SK-N-SH treated with all-trans-retinoic acid at 6 μM for 48 hours (cell line): ENCODE measurements around the gene AP4S1.

Source experiments
- ARNTL ChIP-seq: fragments of 450-650 bp; formaldehyde crosslinking; IDR thresholded peaks from 2 replicates; pipeline ENCODE4 v1.5.0; 2020; ENCODE audit warnings: low read depth, mild to moderate bottlenecking, moderate library complexity, borderline replicate concordance
- BACH2 ChIP-seq: fragments of 250-450 bp; sonication (Bioruptor Pico); IDR thresholded peaks from 2 replicates; pipeline ENCODE4 v1.9.0; 2021; ENCODE audit warnings: mild to moderate bottlenecking, borderline replicate concordance
- CSDC2 ChIP-seq: fragments of 250-450 bp; sonication (Bioruptor Pico); IDR thresholded peaks from 2 replicates; pipeline ENCODE4 v1.5.0; 2020; ENCODE audit warnings: mild to moderate bottlenecking, moderate library complexity
- GLIS3 ChIP-seq: fragments of 250-450 bp; sonication (Bioruptor Pico); IDR thresholded peaks from 2 replicates; pipeline ENCODE4 v1.5.0; 2020; ENCODE audit warnings: mild to moderate bottlenecking, moderate library complexity
- PPARA ChIP-seq: fragments of 250-450 bp; sonication (Bioruptor Pico); IDR thresholded peaks from 2 replicates; pipeline ENCODE4 v1.5.0; 2020; ENCODE audit warnings: mild to moderate bottlenecking, borderline replicate concordance
- RARB ChIP-seq: fragments of 250-450 bp; sonication (Bioruptor Pico); IDR thresholded peaks from 2 replicates; pipeline ENCODE4 v1.8.0; 2021; ENCODE audit warnings: mild to moderate bottlenecking, moderate library complexity
- SNAI2 ChIP-seq: fragments of 250-450 bp; sonication (Bioruptor Pico); IDR thresholded peaks from 2 replicates; pipeline ENCODE4 v1.5.0; 2020; ENCODE audit warnings: mild to moderate bottlenecking, moderate library complexity
- ZNF565 ChIP-seq: fragments of 450-650 bp; formaldehyde crosslinking; conservative IDR thresholded peaks from 2 replicates; pipeline ENCODE4 v1.5.0; 2020; ENCODE audit warnings: low read depth, mild to moderate bottlenecking, moderate library complexity
- TF ChIP-seq, protein P1 (sequence below): fragments of 250-450 bp; sonication (Bioruptor Pico); IDR thresholded peaks from 2 replicates; pipeline ENCODE4 v1.5.0; 2020; ENCODE audit warnings: mild to moderate bottlenecking, moderate library complexity
- TF ChIP-seq, protein P2 (sequence below): fragments of 250-450 bp; sonication (Bioruptor Pico); IDR thresholded peaks from 2 replicates; pipeline ENCODE4 v1.8.0; 2021; ENCODE audit warnings: low read depth, mild to moderate bottlenecking, moderate library complexity, borderline replicate concordance
- TF ChIP-seq, protein P3 (sequence below): fragments of 250-450 bp; sonication (Bioruptor Pico); IDR thresholded peaks from 2 replicates; pipeline ENCODE4 v1.8.0; 2020; ENCODE audit warnings: mild to moderate bottlenecking, moderate library complexity, borderline replicate concordance
- TF ChIP-seq, protein P4 (sequence below): fragments of 250-450 bp; sonication (Bioruptor Pico); IDR thresholded peaks from 2 replicates; pipeline ENCODE4 v1.5.1; 2020; ENCODE audit warnings: low read depth, mild to moderate bottlenecking, moderate library complexity

DNA sequence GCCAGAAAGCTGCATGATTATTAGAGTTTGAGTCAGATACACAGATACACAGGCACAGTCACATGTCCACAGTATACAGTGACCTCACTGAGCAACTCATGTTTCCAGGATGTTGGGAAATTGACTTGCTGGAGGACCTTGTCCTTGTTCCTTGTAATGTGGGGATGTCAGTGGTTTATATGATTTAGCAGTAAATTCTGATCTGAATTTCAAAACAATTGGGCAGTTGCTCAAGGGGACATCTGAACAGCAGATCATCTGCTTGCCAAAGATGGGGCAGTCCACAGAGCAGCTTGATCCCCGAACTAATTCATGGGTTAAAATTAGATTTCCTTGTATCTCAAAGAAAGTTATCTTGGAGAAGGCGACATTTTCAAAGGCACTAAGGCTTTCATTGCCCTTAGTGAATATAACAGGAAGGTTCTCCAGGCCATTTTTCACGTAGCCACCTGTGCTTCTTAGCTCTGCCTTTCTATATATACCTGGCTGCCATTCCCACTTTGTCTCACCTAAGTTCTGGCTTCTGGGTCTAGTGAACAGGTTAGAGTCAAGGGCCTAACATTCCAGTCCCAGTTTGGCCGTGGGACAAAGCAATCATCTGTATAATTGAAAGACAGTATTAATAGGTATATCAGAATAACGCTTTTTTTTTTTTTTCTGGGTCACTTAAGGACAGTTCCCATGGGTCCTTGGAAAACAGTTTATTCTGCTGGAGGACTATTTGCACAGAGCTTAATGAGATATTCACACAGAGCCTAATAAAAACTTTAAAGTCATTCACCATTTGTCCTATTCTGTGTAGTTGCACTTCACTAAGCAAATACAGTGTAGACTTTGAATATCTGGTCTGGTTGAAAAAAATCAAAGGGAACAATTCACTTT is 65.7 kb downstream of the AP4S1 start:
- TF ChIP-seq, protein P1, sequence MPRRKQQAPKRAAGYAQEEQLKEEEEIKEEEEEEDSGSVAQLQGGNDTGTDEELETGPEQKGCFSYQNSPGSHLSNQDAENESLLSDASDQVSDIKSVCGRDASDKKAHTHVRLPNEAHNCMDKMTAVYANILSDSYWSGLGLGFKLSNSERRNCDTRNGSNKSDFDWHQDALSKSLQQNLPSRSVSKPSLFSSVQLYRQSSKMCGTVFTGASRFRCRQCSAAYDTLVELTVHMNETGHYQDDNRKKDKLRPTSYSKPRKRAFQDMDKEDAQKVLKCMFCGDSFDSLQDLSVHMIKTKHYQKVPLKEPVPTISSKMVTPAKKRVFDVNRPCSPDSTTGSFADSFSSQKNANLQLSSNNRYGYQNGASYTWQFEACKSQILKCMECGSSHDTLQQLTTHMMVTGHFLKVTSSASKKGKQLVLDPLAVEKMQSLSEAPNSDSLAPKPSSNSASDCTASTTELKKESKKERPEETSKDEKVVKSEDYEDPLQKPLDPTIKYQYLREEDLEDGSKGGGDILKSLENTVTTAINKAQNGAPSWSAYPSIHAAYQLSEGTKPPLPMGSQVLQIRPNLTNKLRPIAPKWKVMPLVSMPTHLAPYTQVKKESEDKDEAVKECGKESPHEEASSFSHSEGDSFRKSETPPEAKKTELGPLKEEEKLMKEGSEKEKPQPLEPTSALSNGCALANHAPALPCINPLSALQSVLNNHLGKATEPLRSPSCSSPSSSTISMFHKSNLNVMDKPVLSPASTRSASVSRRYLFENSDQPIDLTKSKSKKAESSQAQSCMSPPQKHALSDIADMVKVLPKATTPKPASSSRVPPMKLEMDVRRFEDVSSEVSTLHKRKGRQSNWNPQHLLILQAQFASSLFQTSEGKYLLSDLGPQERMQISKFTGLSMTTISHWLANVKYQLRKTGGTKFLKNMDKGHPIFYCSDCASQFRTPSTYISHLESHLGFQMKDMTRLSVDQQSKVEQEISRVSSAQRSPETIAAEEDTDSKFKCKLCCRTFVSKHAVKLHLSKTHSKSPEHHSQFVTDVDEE (CRISPR knock-in tag) = no peak
- TF ChIP-seq, protein P2, sequence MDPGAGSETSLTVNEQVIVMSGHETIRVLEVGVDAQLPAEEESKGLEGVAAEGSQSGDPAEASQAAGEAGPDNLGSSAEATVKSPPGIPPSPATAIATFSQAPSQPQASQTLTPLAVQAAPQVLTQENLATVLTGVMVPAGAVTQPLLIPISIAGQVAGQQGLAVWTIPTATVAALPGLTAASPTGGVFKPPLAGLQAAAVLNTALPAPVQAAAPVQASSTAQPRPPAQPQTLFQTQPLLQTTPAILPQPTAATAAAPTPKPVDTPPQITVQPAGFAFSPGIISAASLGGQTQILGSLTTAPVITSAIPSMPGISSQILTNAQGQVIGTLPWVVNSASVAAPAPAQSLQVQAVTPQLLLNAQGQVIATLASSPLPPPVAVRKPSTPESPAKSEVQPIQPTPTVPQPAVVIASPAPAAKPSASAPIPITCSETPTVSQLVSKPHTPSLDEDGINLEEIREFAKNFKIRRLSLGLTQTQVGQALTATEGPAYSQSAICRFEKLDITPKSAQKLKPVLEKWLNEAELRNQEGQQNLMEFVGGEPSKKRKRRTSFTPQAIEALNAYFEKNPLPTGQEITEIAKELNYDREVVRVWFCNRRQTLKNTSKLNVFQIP (CRISPR knock-in tag) = no peak
- no peak for TF ChIP-seq GLIS3 (CRISPR knock-in tag)
- TF ChIP-seq BACH2 (CRISPR knock-in tag) = no peak
- TF ChIP-seq RARB (CRISPR knock-in tag) = no peak
- TF ChIP-seq ARNTL (CRISPR knock-in tag) = no peak
- TF ChIP-seq CSDC2 = no peak
- TF ChIP-seq, protein P3, sequence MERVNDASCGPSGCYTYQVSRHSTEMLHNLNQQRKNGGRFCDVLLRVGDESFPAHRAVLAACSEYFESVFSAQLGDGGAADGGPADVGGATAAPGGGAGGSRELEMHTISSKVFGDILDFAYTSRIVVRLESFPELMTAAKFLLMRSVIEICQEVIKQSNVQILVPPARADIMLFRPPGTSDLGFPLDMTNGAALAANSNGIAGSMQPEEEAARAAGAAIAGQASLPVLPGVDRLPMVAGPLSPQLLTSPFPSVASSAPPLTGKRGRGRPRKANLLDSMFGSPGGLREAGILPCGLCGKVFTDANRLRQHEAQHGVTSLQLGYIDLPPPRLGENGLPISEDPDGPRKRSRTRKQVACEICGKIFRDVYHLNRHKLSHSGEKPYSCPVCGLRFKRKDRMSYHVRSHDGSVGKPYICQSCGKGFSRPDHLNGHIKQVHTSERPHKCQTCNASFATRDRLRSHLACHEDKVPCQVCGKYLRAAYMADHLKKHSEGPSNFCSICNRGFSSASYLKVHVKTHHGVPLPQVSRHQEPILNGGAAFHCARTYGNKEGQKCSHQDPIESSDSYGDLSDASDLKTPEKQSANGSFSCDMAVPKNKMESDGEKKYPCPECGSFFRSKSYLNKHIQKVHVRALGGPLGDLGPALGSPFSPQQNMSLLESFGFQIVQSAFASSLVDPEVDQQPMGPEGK (CRISPR knock-in tag) = no peak
- TF ChIP-seq, protein P4, sequence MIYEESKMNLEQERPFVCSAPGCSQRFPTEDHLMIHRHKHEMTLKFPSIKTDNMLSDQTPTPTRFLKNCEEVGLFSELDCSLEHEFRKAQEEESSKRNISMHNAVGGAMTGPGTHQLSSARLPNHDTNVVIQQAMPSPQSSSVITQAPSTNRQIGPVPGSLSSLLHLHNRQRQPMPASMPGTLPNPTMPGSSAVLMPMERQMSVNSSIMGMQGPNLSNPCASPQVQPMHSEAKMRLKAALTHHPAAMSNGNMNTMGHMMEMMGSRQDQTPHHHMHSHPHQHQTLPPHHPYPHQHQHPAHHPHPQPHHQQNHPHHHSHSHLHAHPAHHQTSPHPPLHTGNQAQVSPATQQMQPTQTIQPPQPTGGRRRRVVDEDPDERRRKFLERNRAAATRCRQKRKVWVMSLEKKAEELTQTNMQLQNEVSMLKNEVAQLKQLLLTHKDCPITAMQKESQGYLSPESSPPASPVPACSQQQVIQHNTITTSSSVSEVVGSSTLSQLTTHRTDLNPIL (CRISPR knock-in tag) = no peak
- no peak for TF ChIP-seq PPARA
- TF ChIP-seq ZNF565 = no peak
- no peak for TF ChIP-seq SNAI2 (CRISPR knock-in tag)
